CD14-positive monocyte (primary cell): ENCODE measurements around the gene C4orf36. TPM values are rescaled to one million over a fixed set of nuclear protein-coding genes. Genes with fewer than 3 reads are reported as not detected.
A peak's percentile ranks its signal among the peaks of the same experiment; 100 is the strongest.

Source experiments
- DNase-seq, 3 donors: peaks; one replicate each; pipeline ENCODE4 v3.0.0-alpha.2; 2011 to 2022
- H2AFZ ChIP-seq: 2 replicates; pipeline ENCODE4 v1.6.0; 2012; ENCODE audit warnings: mild to moderate bottlenecking, low read depth, low read length, inconsistent platforms; ENCODE audit not compliant: insufficient read depth, poor library complexity, severe bottlenecking
- H3K27ac ChIP-seq, 2 donors: 1 replicate in 1 of 2; 2 replicates in 1 of 2; pipeline ENCODE4 v1.5.1; 2012 to 2013; ENCODE audit warnings: low read length in 2 of 2, control low read depth in 1 of 2, inconsistent platforms in 1 of 2, low read depth in 1 of 2, mild to moderate bottlenecking in 1 of 2
- H3K27me3 ChIP-seq, 2 donors: one replicate each; pipeline versions ENCODE4 v1.6.0 to v1.6.1; 2011 to 2013; ENCODE audit warnings: low read length in 2 of 2; ENCODE audit not compliant: control insufficient read depth in 2 of 2, insufficient read depth in 2 of 2
- H3K36me3 ChIP-seq, 2 donors: replicated peaks in 1 of 2; 1 replicate in 1 of 2; 2 replicates in 1 of 2; pipeline versions ENCODE4 v1.5.1 to v1.6.1; 2012 to 2013; ENCODE audit warnings: low read length in 2 of 2, control low read depth in 1 of 2, inconsistent platforms in 1 of 2, mild to moderate bottlenecking in 1 of 2; ENCODE audit not compliant: insufficient read depth in 2 of 2, control insufficient read depth in 1 of 2
- H3K4me1 ChIP-seq, 2 donors: 1 replicate in 1 of 2; 2 replicates in 1 of 2; pipeline versions ENCODE4 v1.5.1 to v1.6.1; 2012 to 2013; ENCODE audit warnings: low read length in 2 of 2, control low read depth in 1 of 2, inconsistent platforms in 1 of 2, mild to moderate bottlenecking in 1 of 2, moderate library complexity in 1 of 2; ENCODE audit not compliant: insufficient read depth in 2 of 2, control insufficient read depth in 1 of 2
- H3K4me2 ChIP-seq: replicated peaks from 2 replicates; pipeline ENCODE3; 2012; ENCODE audit warnings: low read length, moderate library complexity, mild to moderate bottlenecking; ENCODE audit not compliant: poor library complexity, severe bottlenecking; ENCODE audit errors: extremely low read depth
- H3K4me3 ChIP-seq, 3 experiments: fragments of 200-600 bp in 1 of 3; sonication (generic) in 1 of 3; replicated peaks in 1 of 3; 1 replicate in 2 of 3; 2 replicates in 1 of 3; pipeline ENCODE4 v1.5.1; 2011 to 2013; ENCODE audit warnings: low read length in 3 of 3, mild to moderate bottlenecking in 3 of 3, control low read depth in 2 of 3, low read depth in 2 of 3, inconsistent platforms in 1 of 3, moderate library complexity in 1 of 3
- H3K79me2 ChIP-seq: 2 replicates; pipeline ENCODE4 v1.6.0; 2012; ENCODE audit warnings: mild to moderate bottlenecking, control low read depth, inconsistent platforms, low read length, moderate library complexity; ENCODE audit not compliant: insufficient read depth
- H3K9ac ChIP-seq: 2 replicates; pipeline ENCODE4 v1.6.0; 2017; ENCODE audit warnings: low read length, mild to moderate bottlenecking; ENCODE audit not compliant: insufficient read depth, poor library complexity, severe bottlenecking
- H3K9me3 ChIP-seq, 2 donors: replicated peaks in 1 of 2; 1 replicate in 1 of 2; 2 replicates in 1 of 2; pipeline versions ENCODE4 v1.5.1 to v1.6.1; 2012 to 2013; ENCODE audit warnings: low read length in 2 of 2, control low read depth in 1 of 2; ENCODE audit not compliant: control insufficient read depth in 1 of 2, insufficient read depth in 1 of 2
- H4K20me1 ChIP-seq: 2 replicates; pipeline ENCODE4 v1.6.0; 2012; ENCODE audit warnings: mild to moderate bottlenecking, low read length, control low read depth, moderate library complexity; ENCODE audit not compliant: insufficient read depth
- H3K27ac Mint-ChIP-seq, 7 donors: one replicate each; pipeline ENCODE4 v1.8.0; 2020; ENCODE audit warnings: mild to moderate bottlenecking in 7 of 7, mixed read lengths in 7 of 7, moderate library complexity in 6 of 7, inconsistent platforms in 2 of 7
- H3K27me3 Mint-ChIP-seq, 3 donors: one replicate each; pipeline ENCODE4 v1.8.0; 2021 to 2022; ENCODE audit warnings: low read depth in 3 of 3, mild to moderate bottlenecking in 3 of 3, mixed read lengths in 3 of 3, moderate library complexity in 3 of 3, inconsistent platforms in 1 of 3
- H3K36me3 Mint-ChIP-seq, 2 donors: one replicate each; pipeline ENCODE4 v1.8.0; 2020; ENCODE audit warnings: mixed read lengths in 2 of 2, inconsistent platforms in 1 of 2, mild to moderate bottlenecking in 1 of 2
- H3K4me1 Mint-ChIP-seq: one replicate; pipeline ENCODE4 v1.8.0; 2020; ENCODE audit warnings: mild to moderate bottlenecking, mixed read lengths
- H3K4me3 Mint-ChIP-seq, 2 donors: one replicate each; pipeline ENCODE4 v1.8.0; 2020; ENCODE audit warnings: mild to moderate bottlenecking in 2 of 2, mixed read lengths in 2 of 2, moderate library complexity in 1 of 2
- H3K9me3 Mint-ChIP-seq, 7 donors: one replicate each; pipeline ENCODE4 v1.8.0; 2020 to 2022; ENCODE audit warnings: mixed read lengths in 7 of 7, mild to moderate bottlenecking in 6 of 7, moderate library complexity in 6 of 7, inconsistent platforms in 2 of 7
- WGBS: methylation state at CpG from one replicate; pipeline ENCODE4 v1.1.5; 2013; ENCODE audit warnings: missing lambda C conversion rate; ENCODE audit not compliant: insufficient coverage; 5-methylcytosine and 5-hydroxymethylcytosine counted together
- intact Hi-C, 2 donors: fragments of 100-400 bp; cut with micrococcal nuclease; formaldehyde crosslinking; loops; one replicate each; pipeline versions ENCODE4 v1.15.0 to v1.15.1; 2023
- polyA minus RNA-seq: library from RNA; depleted of rRNA, polyadenylated mRNA; stranded (reverse); fragments of >200 nt; gene quantifications from 2 replicates; pipeline ENCODE4 v1.2.3, GENCODE V29; 2012
- polyA plus RNA-seq, 3 donors: library from polyadenylated mRNA; depleted of rRNA in 1 of 3; unstranded in 2 of 3; stranded (reverse) in 1 of 3; fragments of 300-500 nt in 2 of 3; fragments of >200 nt in 1 of 3; fragmentation: Illumina TruSeq in 2 of 3; gene quantifications; 1 replicate in 2 of 3; 2 replicates in 1 of 3; pipeline ENCODE4 v1.2.3, GENCODE V29; 2012 to 2021
- total RNA-seq, 12 experiments: library from RNA in 1 of 12; stranded (reverse) in 1 of 12; fragments of 120-200 nt in 1 of 12; gene quantifications; one replicate each; pipeline ENCODE4 v1.2.4 and lab custom pipeline; 2013 to 2026; ENCODE audit warnings: mixed read lengths in 6 of 12, inconsistent platforms in 1 of 12
- TF ChIP-seq, protein P1 (sequence below): fragments of 200-600 bp; IDR thresholded peaks from one replicate; pipeline ENCODE4 v1.8.0; 2022; ENCODE audit warnings: antibody characterized with exemption, mild to moderate bottlenecking

The C4orf36 gene, protein sequence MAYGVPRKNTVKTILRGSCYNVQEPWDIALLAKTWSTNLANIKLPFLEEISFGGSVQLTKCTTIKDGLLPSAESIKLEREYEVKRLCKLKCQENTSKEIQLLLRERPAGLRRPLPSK
- total RNA-seq (2013): not detected
- under 1 TPM in 1 of 3 donors, not detected in 2; 0.14 TPM for polyA plus RNA-seq
- polyA minus RNA-seq: not detected in 2 replicates
- 0 to 0.33 (median 0.07) reads per million in 11 experiments for total RNA-seq (lab: John Stamatoyannopoulos, UW)

DNA sequence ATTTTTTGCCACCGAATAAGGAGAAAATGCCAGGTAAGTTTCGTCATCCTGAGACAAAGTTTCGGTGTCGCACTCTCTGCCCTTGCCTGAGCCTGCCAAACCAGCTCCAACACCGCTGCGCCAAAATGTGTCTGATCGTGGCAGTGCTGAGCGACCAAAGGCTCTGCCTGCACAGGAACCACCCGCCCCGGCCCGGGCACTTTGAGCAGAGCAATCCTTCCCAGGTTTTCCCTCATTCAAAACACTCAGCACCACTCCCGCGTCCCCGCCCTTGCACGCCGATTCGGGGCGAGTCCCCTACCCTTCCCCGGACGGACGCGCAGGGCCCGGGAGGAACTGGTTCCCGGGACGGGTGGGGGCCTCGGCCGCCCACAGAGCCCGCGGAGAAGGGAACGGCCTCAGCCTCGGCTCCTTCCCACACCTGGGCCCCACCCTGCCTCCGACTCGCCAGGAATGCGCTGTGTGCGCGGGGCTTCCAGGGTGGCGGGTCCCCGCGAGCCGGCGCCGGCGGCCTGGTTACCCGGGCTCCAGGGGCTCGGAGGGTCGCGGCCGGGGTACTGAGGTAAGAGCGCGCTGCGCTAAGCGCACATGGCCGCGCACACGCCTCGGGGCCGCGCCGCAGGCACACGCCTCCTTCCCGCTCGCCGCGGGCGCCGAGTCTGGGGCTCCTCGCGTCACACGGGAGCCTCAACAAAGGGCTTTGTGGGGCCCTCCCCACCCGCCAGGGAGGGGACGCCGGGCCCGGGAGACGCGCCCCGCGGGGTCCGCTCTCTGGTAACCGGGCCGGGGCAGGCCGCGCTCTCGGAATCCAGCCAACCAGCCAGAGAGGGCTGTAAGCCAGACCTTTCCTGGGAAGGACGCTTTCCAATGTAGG lies at the start of gene C4orf36:
Gene C4orf36 (minus strand): TSS at position 661 of the 874 bp plus-strand sequence. CDS start 902 bp downstream, outside the sequence.
- peak within 1 kb of the TSS; percentile 85 for H2AFZ ChIP-seq
- H3K27me3 ChIP-seq: peaks cover 8 to 22% of the 10 kb centered on the region in 2 donors
- peaks cover 11 to 25% of the 10 kb centered on the region in 2 donors for H3K4me1 ChIP-seq
- TF ChIP-seq, protein P1, sequence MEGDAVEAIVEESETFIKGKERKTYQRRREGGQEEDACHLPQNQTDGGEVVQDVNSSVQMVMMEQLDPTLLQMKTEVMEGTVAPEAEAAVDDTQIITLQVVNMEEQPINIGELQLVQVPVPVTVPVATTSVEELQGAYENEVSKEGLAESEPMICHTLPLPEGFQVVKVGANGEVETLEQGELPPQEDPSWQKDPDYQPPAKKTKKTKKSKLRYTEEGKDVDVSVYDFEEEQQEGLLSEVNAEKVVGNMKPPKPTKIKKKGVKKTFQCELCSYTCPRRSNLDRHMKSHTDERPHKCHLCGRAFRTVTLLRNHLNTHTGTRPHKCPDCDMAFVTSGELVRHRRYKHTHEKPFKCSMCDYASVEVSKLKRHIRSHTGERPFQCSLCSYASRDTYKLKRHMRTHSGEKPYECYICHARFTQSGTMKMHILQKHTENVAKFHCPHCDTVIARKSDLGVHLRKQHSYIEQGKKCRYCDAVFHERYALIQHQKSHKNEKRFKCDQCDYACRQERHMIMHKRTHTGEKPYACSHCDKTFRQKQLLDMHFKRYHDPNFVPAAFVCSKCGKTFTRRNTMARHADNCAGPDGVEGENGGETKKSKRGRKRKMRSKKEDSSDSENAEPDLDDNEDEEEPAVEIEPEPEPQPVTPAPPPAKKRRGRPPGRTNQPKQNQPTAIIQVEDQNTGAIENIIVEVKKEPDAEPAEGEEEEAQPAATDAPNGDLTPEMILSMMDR: no peak
- Mint-ChIP-seq H3K4me3 (peak within 1 kb of the TSS; percentile 83 to 94), H3K27ac (peak within 1 kb of the TSS in 2 of 7 donors; percentile 30 to 80), H3K27me3 (peaks cover 25 to 29% (median 26%) of the 10 kb centered on the region in 3 donors), H3K36me3 (peaks cover 0 to 6% of the 10 kb centered on the region in 2 donors), H3K4me1 (peaks cover 13% of the 10 kb centered on the region), H3K9me3 (peaks cover 0 to 2% (median 0%) of the 10 kb centered on the region in 7 donors)
- intact Hi-C loops: loop anchor here in 1 of 2 donors (2.0 kb wide), 1 partner anchor 15 kb away; no protein-coding TSS in a partner anchor
- H3K9me3 ChIP-seq: no peaks in the 10 kb centered on the region
- peak within 1 kb of the TSS; percentile 96 for H3K4me2 ChIP-seq
- H3K9ac ChIP-seq: peak within 1 kb of the TSS; percentile 55
- no peaks in the 10 kb centered on the region for H3K36me3 ChIP-seq
- H3K27ac ChIP-seq: no peak within 1 kb of the TSS
- no peaks in the 10 kb centered on the region for H4K20me1 ChIP-seq
- WGBS: under 1% methylated on average over 82 of the region's 84 CpGs
- peak in 2 of 3 donors; percentile 4 to 17 for DNase-seq
- no peaks in the 10 kb centered on the region for H3K79me2 ChIP-seq
- peak within 1 kb of the TSS; percentile 46 to 81 (median 54) for H3K4me3 ChIP-seq

DNA sequence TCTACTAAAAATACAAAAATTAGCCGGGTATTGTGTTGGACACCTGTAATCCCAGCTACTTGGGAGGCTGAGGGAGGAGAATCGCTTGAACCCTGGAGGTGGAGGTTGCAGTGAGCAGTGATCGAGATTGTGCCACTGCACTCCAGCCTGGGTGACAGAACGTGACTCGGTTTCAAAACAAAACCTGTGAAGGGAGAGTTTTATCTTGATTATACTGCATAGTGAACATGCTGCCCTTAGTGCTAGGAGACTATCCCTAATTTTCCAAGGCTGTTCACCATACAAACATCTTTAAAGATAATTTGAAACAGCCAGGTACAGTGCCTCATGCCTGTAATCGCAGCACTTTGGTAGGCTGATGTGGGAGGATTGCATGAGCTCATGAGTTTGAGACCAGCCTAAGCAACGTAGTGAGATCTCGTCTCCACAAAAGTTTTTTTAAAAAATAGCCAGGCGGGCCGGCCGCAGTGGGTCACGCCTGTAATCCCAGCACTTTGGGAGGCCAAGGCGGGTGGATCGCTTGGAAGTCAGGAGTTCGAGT lies 48.8 kb upstream of the C4orf36 start:
- Mint-ChIP-seq H3K27me3 (no peaks in the 10 kb centered on the region), H3K4me3 (no peak overlapping the region), H3K4me1 (peaks cover 68% of the 10 kb centered on the region), H3K9me3 (no peaks in the 10 kb centered on the region), H3K27ac (peak overlapping the region in 1 of 7 donors; percentile 71), H3K36me3 (peaks cover 0 to 1% of the 10 kb centered on the region in 2 donors)
- 93% methylated on average over 11 of the region's 15 CpGs for WGBS
- Histone ChIP-seq H4K20me1 (peaks cover 17% of the 10 kb centered on the region), H2AFZ (no peak overlapping the region), H3K4me1 (peaks cover 52 to 62% of the 10 kb centered on the region in 2 donors), H3K27me3 (no peaks in the 10 kb centered on the region), H3K36me3 (no peaks in the 10 kb centered on the region), H3K79me2 (peaks cover 98% of the 10 kb centered on the region), H3K4me2 (no peak overlapping the region), H3K9me3 (no peaks in the 10 kb centered on the region), H3K4me3 (no peak overlapping the region), H3K27ac (peak overlapping the region in 1 of 2 donors; percentile 76), H3K9ac (no peak overlapping the region)
- TF ChIP-seq, protein P1: no peak
- no peak for DNase-seq
- intact Hi-C loops: no loop called here
